Measurements from ENCODE around the gene RABGAP1L. TPM values are rescaled to one million over a fixed set of nuclear protein-coding genes. Genes with fewer than 3 reads are reported as not detected.

RABGAP1L gene
- total RNA-seq, 1 donor from 2014 or later, result 69.2 TPM

DNA sequence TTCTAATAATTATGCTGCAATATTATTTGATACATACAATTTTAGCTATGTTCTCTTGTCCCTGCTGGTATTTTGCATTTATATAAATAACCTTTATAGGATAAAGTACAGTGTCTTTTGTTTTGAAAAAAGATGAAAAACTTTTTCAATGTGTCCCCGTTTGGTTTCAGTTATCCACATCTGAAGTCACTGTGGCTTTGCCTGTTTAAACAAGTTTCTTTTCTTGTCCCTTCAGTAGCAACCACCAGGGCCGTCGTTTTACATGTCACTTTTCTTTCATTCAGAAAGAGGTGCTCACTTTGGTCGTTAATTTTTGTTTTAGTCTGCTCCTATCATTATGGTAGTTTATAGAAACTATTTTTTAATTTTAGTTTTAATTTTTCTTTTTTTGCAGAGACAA is 41.4 kb downstream of the RABGAP1L start:
- H3K27ac ChIP-seq (replicated peaks), result peak overlapping the region; percentile 14
- no peak overlapping the region for H3K4me3 ChIP-seq
- H3K4me1 ChIP-seq, result peaks cover 57% of the 10 kb centered on the region
- H3K27me3 ChIP-seq (ENCODE audit: low read depth), result no peaks in the 10 kb centered on the region
- no peak for DNase-seq
- H3K36me3 ChIP-seq, result no peaks in the 10 kb centered on the region
- intact Hi-C loops (cut with micrococcal nuclease), result no loop called here
- TF ChIP-seq, protein P1, sequence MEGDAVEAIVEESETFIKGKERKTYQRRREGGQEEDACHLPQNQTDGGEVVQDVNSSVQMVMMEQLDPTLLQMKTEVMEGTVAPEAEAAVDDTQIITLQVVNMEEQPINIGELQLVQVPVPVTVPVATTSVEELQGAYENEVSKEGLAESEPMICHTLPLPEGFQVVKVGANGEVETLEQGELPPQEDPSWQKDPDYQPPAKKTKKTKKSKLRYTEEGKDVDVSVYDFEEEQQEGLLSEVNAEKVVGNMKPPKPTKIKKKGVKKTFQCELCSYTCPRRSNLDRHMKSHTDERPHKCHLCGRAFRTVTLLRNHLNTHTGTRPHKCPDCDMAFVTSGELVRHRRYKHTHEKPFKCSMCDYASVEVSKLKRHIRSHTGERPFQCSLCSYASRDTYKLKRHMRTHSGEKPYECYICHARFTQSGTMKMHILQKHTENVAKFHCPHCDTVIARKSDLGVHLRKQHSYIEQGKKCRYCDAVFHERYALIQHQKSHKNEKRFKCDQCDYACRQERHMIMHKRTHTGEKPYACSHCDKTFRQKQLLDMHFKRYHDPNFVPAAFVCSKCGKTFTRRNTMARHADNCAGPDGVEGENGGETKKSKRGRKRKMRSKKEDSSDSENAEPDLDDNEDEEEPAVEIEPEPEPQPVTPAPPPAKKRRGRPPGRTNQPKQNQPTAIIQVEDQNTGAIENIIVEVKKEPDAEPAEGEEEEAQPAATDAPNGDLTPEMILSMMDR (IDR thresholded peaks at IDR 0.05; ENCODE audit: borderline replicate concordance), result no peak
- H3K9me3 ChIP-seq (replicated peaks), result peaks cover 11% of the 10 kb centered on the region

DNA sequence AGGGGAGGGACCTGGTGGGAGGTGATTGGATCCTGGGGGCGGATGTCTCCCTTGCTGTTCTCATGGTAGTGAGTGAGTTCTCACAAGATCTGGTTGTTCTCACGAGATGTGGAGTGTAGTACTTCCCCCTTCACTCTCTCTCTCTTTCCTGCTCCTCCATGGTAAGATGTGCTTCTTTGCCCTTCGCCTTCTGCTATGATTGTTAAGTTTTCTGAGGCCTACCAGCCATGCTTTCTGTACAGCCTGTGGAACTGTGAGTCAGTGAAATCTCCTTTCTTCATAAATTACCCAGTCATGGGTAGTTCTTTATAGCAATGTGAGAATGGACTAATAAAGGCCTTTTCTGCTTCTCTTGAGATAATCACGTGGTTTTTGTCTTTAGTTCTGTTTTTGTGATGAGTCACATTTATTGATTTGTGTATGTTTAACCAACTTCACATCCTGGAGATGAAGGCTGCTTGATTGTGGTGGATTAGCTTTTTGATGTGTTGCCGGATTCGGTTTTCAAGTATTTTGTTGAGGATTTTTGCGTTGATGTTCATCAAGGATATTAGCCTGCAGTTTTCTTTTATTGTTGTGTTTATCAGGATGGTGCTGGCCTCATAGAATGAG is 45.5 kb downstream of the RABGAP1L start:
- Histone ChIP-seq H3K9me3 (replicated peaks) (peaks cover 11% of the 10 kb centered on the region), H3K36me3 (no peaks in the 10 kb centered on the region), H3K4me1 (peaks cover 57% of the 10 kb centered on the region), H3K27ac (replicated peaks) (peak overlapping the region; percentile 74), H3K27me3 (ENCODE audit: low read depth) (no peaks in the 10 kb centered on the region), H3K4me3 (peak overlapping the region; percentile 10)
- TF ChIP-seq, protein P1 (IDR thresholded peaks at IDR 0.05; ENCODE audit: borderline replicate concordance), result no peak
- no peak for DNase-seq
- intact Hi-C loops (cut with micrococcal nuclease), result no loop called here

DNA sequence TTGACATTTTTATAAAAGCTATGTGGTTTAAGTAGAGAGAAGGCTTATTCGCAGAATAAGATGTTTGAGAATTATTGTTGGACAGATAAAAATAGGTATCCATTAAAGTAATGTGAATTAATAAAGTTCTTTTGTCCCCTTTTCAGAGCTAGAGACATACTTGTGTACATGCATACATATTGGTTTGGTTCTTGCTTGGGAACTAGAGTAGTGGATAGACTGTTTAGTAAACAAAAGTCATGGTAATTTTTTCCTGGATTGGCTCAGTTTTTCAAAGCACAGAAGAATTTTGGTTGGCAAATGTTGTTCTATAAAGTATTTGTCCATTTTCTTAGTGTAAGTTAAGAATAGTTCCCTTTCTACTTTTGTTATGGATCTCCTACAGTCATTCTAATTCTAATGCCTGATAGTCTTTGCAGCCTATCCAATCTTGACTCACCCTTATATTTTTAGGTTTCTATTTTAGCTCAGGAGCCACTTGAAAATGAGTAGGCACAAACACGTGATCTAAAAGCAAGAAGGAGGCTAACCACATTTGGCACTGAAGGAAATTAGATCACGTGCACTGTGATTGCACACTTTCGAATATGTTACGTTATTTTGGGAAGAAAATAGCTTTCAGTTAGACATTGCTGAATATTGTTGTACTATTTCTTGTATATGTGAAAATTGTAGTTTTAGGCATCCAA is 47.0 kb downstream of the RABGAP1L start:
- no peak overlapping the region for H3K4me3 ChIP-seq
- H3K27me3 ChIP-seq (ENCODE audit: low read depth), result no peaks in the 10 kb centered on the region
- TF ChIP-seq, protein P1 (IDR thresholded peaks at IDR 0.05; ENCODE audit: borderline replicate concordance), result no peak
- H3K27ac ChIP-seq (replicated peaks), result peak overlapping the region; percentile 74
- intact Hi-C loops (cut with micrococcal nuclease), result no loop called here
- no peaks in the 10 kb centered on the region for H3K36me3 ChIP-seq
- DNase-seq, result no peak
- peaks cover 12% of the 10 kb centered on the region for H3K9me3 ChIP-seq (replicated peaks)
- H3K4me1 ChIP-seq, result peaks cover 46% of the 10 kb centered on the region

DNA sequence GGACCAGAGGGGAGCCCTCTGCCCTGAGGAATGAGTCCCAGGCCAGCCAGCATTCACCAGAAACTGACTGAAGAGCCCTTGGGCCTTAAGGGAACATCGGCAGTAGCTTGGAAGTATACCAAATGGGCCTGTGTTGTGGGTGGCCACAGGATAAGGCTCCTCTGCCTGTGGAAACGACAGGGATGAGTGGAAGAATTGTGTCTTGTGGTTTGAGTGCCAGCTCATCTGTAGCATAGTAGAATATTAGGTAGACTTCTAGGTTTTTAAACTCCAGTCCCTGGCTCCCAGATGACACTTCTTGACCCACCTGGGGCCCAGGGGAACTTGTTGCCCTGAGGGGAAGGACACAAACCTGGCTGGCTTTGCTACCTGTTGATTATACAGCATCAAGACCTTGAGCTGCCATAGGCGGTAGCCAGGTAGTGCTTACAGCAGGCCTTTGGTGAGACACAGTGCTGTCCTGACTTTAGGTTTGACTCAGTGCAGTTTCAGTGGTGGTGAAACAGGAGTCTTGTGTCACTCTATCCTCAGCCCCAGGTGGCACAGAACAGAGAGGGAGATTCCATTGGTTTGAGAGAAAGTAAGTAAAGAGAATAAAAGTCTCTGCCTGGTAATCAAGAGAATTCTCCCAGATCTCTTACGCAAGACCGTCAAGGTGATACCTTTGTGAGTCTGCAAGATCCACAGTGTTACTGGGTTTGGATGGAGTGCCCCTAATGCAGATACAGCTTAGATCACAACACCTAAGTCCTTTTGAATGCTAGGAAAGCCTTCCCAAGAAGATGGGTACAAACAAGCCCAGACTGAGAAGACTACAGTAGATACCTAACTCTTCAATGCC is 50.2 kb downstream of the RABGAP1L start:
- H3K27ac ChIP-seq (replicated peaks), result no peak overlapping the region
- H3K4me3 ChIP-seq, result no peak overlapping the region
- TF ChIP-seq, protein P1 (IDR thresholded peaks at IDR 0.05; ENCODE audit: borderline replicate concordance), result no peak
- H3K4me1 ChIP-seq, result peaks cover 34% of the 10 kb centered on the region
- intact Hi-C loops (cut with micrococcal nuclease), result loop anchor here (10.0 kb wide), 1 partner anchor 115 kb away; no protein-coding TSS in a partner anchor
- H3K9me3 ChIP-seq (replicated peaks), result peaks cover 5% of the 10 kb centered on the region
- DNase-seq, result no peak
- no peaks in the 10 kb centered on the region for H3K36me3 ChIP-seq
- no peaks in the 10 kb centered on the region for H3K27me3 ChIP-seq (ENCODE audit: low read depth)

DNA sequence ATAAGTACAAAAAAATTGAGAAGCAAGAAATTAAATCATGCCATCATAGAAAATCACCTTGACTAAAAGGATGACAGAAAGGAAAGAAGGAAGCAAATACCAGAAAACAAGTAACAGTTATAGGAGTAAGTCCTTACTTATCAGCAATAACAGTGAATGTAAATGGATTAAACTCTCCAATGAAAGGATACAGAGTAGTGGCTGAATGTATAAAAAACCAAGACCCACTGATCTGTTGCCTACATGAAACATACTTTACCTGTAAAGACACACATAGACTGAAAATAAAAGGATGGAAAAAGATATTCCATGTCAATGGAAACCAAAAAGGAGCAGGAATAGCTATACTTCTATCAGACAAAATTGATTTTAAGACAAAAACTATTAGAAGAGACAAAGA is 52.2 kb downstream of the RABGAP1L start:
- peaks cover 5% of the 10 kb centered on the region for H3K9me3 ChIP-seq (replicated peaks)
- no peaks in the 10 kb centered on the region for H3K27me3 ChIP-seq (ENCODE audit: low read depth)
- H3K27ac ChIP-seq (replicated peaks), result no peak overlapping the region
- intact Hi-C loops (cut with micrococcal nuclease), result loop anchor here (10.0 kb wide), 1 partner anchor 117 kb away; no protein-coding TSS in a partner anchor
- H3K36me3 ChIP-seq, result no peaks in the 10 kb centered on the region
- H3K4me1 ChIP-seq, result peaks cover 15% of the 10 kb centered on the region
- H3K4me3 ChIP-seq, result no peak overlapping the region
- TF ChIP-seq, protein P1 (IDR thresholded peaks at IDR 0.05; ENCODE audit: borderline replicate concordance), result no peak
- no peak for DNase-seq
